ENCODE data around the gene ATP1A1. TPM values are rescaled to one million over a fixed set of nuclear protein-coding genes. Genes with fewer than 3 reads are reported as not detected.

ATP1A1 gene
- total RNA-seq, 1 experiment from 2014 or later = 239 TPM

GRCh38 chr1:116356067-116356466 lies 17.0 kb upstream of the ATP1A1 start:
- no CpG with 5 or more reads among the region's 4 CpGs for WGBS (ENCODE audit: extremely low coverage, insufficient read length, low lambda C conversion rate)
- no peak overlapping the region for H2BK120ac ChIP-seq (ENCODE audit: low read depth, low read length, poor library complexity, severe bottlenecking)
- H3K27ac ChIP-seq (ENCODE audit: insufficient read length, low read depth, low read length) = no peak overlapping the region
- no peak for DNase-seq
- H3K9me3 ChIP-seq (ENCODE audit: control insufficient read depth, low read depth, low read length) = no peaks in the 10 kb centered on the region
- no peaks in the 10 kb centered on the region for H3K4me1 ChIP-seq (ENCODE audit: insufficient read depth, low read length)
- H3K27me3 ChIP-seq (ENCODE audit: insufficient read depth, low read length) = no peaks in the 10 kb centered on the region
- no peak overlapping the region for H4K5ac ChIP-seq (ENCODE audit: insufficient read length, low read depth, low read length)
- no peak overlapping the region for H3K4me2 ChIP-seq (ENCODE audit: insufficient read depth, insufficient read length, low read length)
- no peak overlapping the region for H2BK5ac ChIP-seq (ENCODE audit: insufficient read length, low read length)
- H3K79me2 ChIP-seq (ENCODE audit: insufficient read depth, low read length) = no peaks in the 10 kb centered on the region
- H3K14ac ChIP-seq (ENCODE audit: insufficient read depth, low read length) = no peak overlapping the region
- no peak overlapping the region for H3K4ac ChIP-seq (ENCODE audit: low read depth, low read length)
- H3K23me2 ChIP-seq (ENCODE audit: insufficient read length, low read depth, low read length, poor library complexity, severe bottlenecking) = no peaks in the 10 kb centered on the region
- no peak overlapping the region for H3K4me3 Mint-ChIP-seq
- no peak overlapping the region for H3K56ac ChIP-seq (ENCODE audit: insufficient read length, low read depth, low read length)
- H2AK5ac ChIP-seq (ENCODE audit: insufficient read length, low read length) = no peak overlapping the region
- no peaks in the 10 kb centered on the region for H3K9me3 Mint-ChIP-seq
- H3T11ph ChIP-seq (ENCODE audit: low read length) = no peak overlapping the region
- H3K4me1 Mint-ChIP-seq = peaks cover 11 to 12% of the 10 kb centered on the region in 2 experiments
- no peaks in the 10 kb centered on the region for H3K79me1 ChIP-seq (ENCODE audit: insufficient read depth, low read depth, low read length, poor library complexity, severe bottlenecking)
- H2BK12ac ChIP-seq (ENCODE audit: insufficient read length, low read depth, low read length) = no peak overlapping the region
- no peak overlapping the region for H3K23ac ChIP-seq (ENCODE audit: insufficient read length, low read depth, low read length)
- no peak overlapping the region for H2AFZ ChIP-seq (ENCODE audit: low read length)
- H2BK15ac ChIP-seq (ENCODE audit: low read depth, low read length) = no peak overlapping the region
- H3K9ac ChIP-seq (ENCODE audit: extremely low read depth, insufficient read length, low read length) = no peak overlapping the region
- H3K27ac Mint-ChIP-seq = peak overlapping the region in 1 of 3 experiments; percentile 93; a peak in 1 of 7 replicates
- H3K18ac ChIP-seq (ENCODE audit: insufficient read length, low read depth, low read length) = no peak overlapping the region
- H2BK20ac ChIP-seq (ENCODE audit: low read depth, low read length, poor library complexity, severe bottlenecking) = no peak overlapping the region
- H4K8ac ChIP-seq (replicated peaks; ENCODE audit: insufficient read length, low read depth, low read length) = no peak overlapping the region
- H4K20me1 ChIP-seq (ENCODE audit: control insufficient read depth, insufficient read depth, insufficient read length) = no peaks in the 10 kb centered on the region
- no peaks in the 10 kb centered on the region for H3K36me3 Mint-ChIP-seq (ENCODE audit: insufficient read depth in 1 of 3, low read depth in 3 of 3)
- H4K91ac ChIP-seq (ENCODE audit: insufficient read length, low read depth, low read length) = no peak overlapping the region
- peaks cover 5% of the 10 kb centered on the region for H3K27me3 Mint-ChIP-seq (ENCODE audit: low read depth)
- no peak for TF ChIP-seq CTCF (conservative IDR thresholded peaks at IDR 0.05)

Data from H9 (cell line).